ENCODE results near the gene NUAK2. TPM values are rescaled to one million over a fixed set of nuclear protein-coding genes. Genes with fewer than 3 reads are reported as not detected.

NUAK2 gene
- total and polyA plus RNA-seq, 2 of the 4 experiments (the other 2 are of a cell fraction), result 7.2 to 17.6 TPM

GRCh38 chr1:205346956-205347574 is 25.5 kb upstream of the NUAK2 start:
- ATAC-seq (ENCODE audit: low read depth) (no peak), DNase-seq (no peak)
- BruUV-seq (replicated peaks), result no TSS peak
- Histone ChIP-seq H2BK15ac (ENCODE audit: low read depth, low read length) (no peak overlapping the region), H2AK5ac (ENCODE audit: low read depth, low read length) (no peak overlapping the region), H3K27ac (ENCODE audit: insufficient read depth, low read length) (no peak overlapping the region), H3K36me3 (ENCODE audit: control insufficient read depth, insufficient read depth, low read length) (no peaks in the 10 kb centered on the region), H3K4me2 (ENCODE audit: low read depth, low read length) (no peak overlapping the region), H2BK120ac (ENCODE audit: low read depth, low read length) (no peak overlapping the region), H2AFZ (replicated peaks; ENCODE audit: low read length, poor library complexity) (no peak overlapping the region), H4K8ac (ENCODE audit: low read depth in 2 of 2, low read length in 2 of 2) (no peak overlapping the region), H3K14ac (replicated peaks; ENCODE audit: low read depth, low read length) (no peak overlapping the region), H3K56ac (ENCODE audit: extremely low read depth, insufficient read depth, low read length) (no peak overlapping the region), H4K20me1 (ENCODE audit: insufficient read depth, low read length) (no peaks in the 10 kb centered on the region), H4K91ac (ENCODE audit: insufficient read depth, low read depth, low read length) (no peak overlapping the region), H4K5ac (ENCODE audit: low read depth, low read length) (no peak overlapping the region), H3K27me3 (ENCODE audit: control insufficient read depth, insufficient read depth, low read length) (peaks cover 82% of the 10 kb centered on the region), H3K9ac (ENCODE audit: low read depth, low read length) (no peak overlapping the region), H3K9me1 (ENCODE audit: insufficient read depth, low read length) (no peaks in the 10 kb centered on the region), H2AK9ac (replicated peaks; ENCODE audit: low read depth, low read length, poor library complexity) (no peak overlapping the region), H3K4ac (ENCODE audit: low read depth, low read length) (no peak overlapping the region), H3K4me1 (ENCODE audit: control insufficient read depth, insufficient read depth, low read length) (no peaks in the 10 kb centered on the region), H3K4me3 (ENCODE audit: insufficient read depth, low read depth, low read length) (no peak overlapping the region), H3K9me3 (ENCODE audit: control insufficient read depth, insufficient read depth, low read length) (no peaks in the 10 kb centered on the region; the same call in 1 of the 2 replicates), H3K79me1 (ENCODE audit: low read depth in 1 of 2, low read length in 2 of 2) (no peaks in the 10 kb centered on the region), H2BK20ac (ENCODE audit: low read depth, low read length) (no peak overlapping the region), H2BK5ac (ENCODE audit: low read depth, low read length, poor library complexity, severe bottlenecking) (no peak overlapping the region), H3K23ac (ENCODE audit: low read depth, low read length) (no peak overlapping the region), H3K18ac (ENCODE audit: low read depth, low read length) (no peak overlapping the region)
- in situ Hi-C loops (cut with MboI; ENCODE audit: low sequenced_read_pairs), result no loop called here
- CTCF ChIA-PET, result interaction anchor here (0.6 kb wide), 1 partner anchor 11 kb away, joined by 4 read pairs; no protein-coding TSS in a partner anchor
- TF ChIP-seq CEBPB (IDR thresholded peaks at IDR 0.05; ENCODE audit: low read depth, low read length), result peak; percentile 80
- TF ChIP-seq MXI1 (IDR thresholded peaks at IDR 0.05; ENCODE audit: borderline replicate concordance, low read depth, low read length), result no peak
- WGBS, 2 experiments (ENCODE audit: extremely low coverage in 2 of 2, insufficient read length in 1 of 2), result 73% methylated on average over 3 of the region's 10 CpGs; no CpG with 5 or more reads in 1 of the 2 experiments
- POLR2A ChIA-PET (ENCODE audit: unreplicated experiment), result no interaction called here
- dilution Hi-C loops (cut with HindIII; ENCODE audit: low sequenced_read_pairs, unreplicated experiment), result no loop called here
- intact Hi-C loops (cut with micrococcal nuclease), result no loop called here
